ENCODE measurements around the gene STK32B. TPM values are rescaled to one million over a fixed set of nuclear protein-coding genes. Genes with fewer than 3 reads are reported as not detected.

The STK32B gene
- total RNA-seq, 1 donor from 2014 or later = 3.5 TPM

- Mint-ChIP-seq H3K4me1 (no peaks in the 10 kb centered on the region), H3K27ac (ENCODE audit: unreplicated experiment) (no peak overlapping the region), H3K4me3 (no peak overlapping the region), H3K36me3 (ENCODE audit: low read depth) (no peaks in the 10 kb centered on the region), H3K9me3 (no peaks in the 10 kb centered on the region), H3K27me3 (ENCODE audit: low read depth) (peaks cover 30% of the 10 kb centered on the region)
- DNase-seq (ENCODE audit: low read depth, low spot score) = no peak
- TF ChIP-seq CTCF (conservative IDR thresholded peaks at IDR 0.05) = no peak
Measured at GRCh38 chr4:5355846-5356245, 304.6 kb downstream of the STK32B start.

- H3K27me3 Mint-ChIP-seq (ENCODE audit: low read depth) = peaks cover 25% of the 10 kb centered on the region
- no peak overlapping the region for H3K27ac Mint-ChIP-seq (ENCODE audit: unreplicated experiment)
- H3K4me1 Mint-ChIP-seq = no peaks in the 10 kb centered on the region
- TF ChIP-seq CTCF (conservative IDR thresholded peaks at IDR 0.05) = no peak
- H3K36me3 Mint-ChIP-seq (ENCODE audit: low read depth) = no peaks in the 10 kb centered on the region
- H3K9me3 Mint-ChIP-seq = no peaks in the 10 kb centered on the region
- DNase-seq (ENCODE audit: low read depth, low spot score) = no peak
- H3K4me3 Mint-ChIP-seq = no peak overlapping the region
Measured at GRCh38 chr4:5357870-5358269, 306.6 kb downstream of the STK32B start.

- H3K27ac Mint-ChIP-seq (ENCODE audit: unreplicated experiment) = no peak overlapping the region
- no peak for TF ChIP-seq CTCF (conservative IDR thresholded peaks at IDR 0.05)
- peaks cover 19% of the 10 kb centered on the region for H3K4me1 Mint-ChIP-seq
- H3K36me3 Mint-ChIP-seq (ENCODE audit: low read depth) = no peaks in the 10 kb centered on the region
- no peak overlapping the region for H3K4me3 Mint-ChIP-seq
- H3K9me3 Mint-ChIP-seq = no peaks in the 10 kb centered on the region
- peaks cover 25% of the 10 kb centered on the region for H3K27me3 Mint-ChIP-seq (ENCODE audit: low read depth)
- peak; percentile 20 for DNase-seq (ENCODE audit: low read depth, low spot score)
Measured at GRCh38 chr4:5361968-5362367, 310.7 kb downstream of the STK32B start.

- TF ChIP-seq CTCF (conservative IDR thresholded peaks at IDR 0.05) = no peak
- peaks cover 10% of the 10 kb centered on the region for H3K27me3 Mint-ChIP-seq (ENCODE audit: low read depth)
- no peak for DNase-seq (ENCODE audit: low read depth, low spot score)
Measured at GRCh38 chr4:5364406-5364805, 313.1 kb downstream of the STK32B start.

GRCh38 chr4:5365071-5366008 is 314.1 kb downstream of the STK32B start:
- Mint-ChIP-seq H3K4me3 (no peak overlapping the region), H3K4me1 (peaks cover 22% of the 10 kb centered on the region)
- DNase-seq (ENCODE audit: low read depth, low spot score) = no peak

More at GRCh38 chr4:5364406-5364805, 313.1 kb downstream of the STK32B start:
- no peaks in the 10 kb centered on the region for H3K9me3 Mint-ChIP-seq
- no peaks in the 10 kb centered on the region for H3K36me3 Mint-ChIP-seq (ENCODE audit: low read depth)
- no peak overlapping the region for H3K4me3 Mint-ChIP-seq
- no peak overlapping the region for H3K27ac Mint-ChIP-seq (ENCODE audit: unreplicated experiment)
- H3K4me1 Mint-ChIP-seq = peaks cover 22% of the 10 kb centered on the region

More at GRCh38 chr4:5365071-5366008, 314.1 kb downstream of the STK32B start:
- Mint-ChIP-seq H3K27me3 (ENCODE audit: low read depth) (peaks cover 2% of the 10 kb centered on the region), H3K9me3 (no peaks in the 10 kb centered on the region), H3K36me3 (ENCODE audit: low read depth) (no peaks in the 10 kb centered on the region), H3K27ac (ENCODE audit: unreplicated experiment) (no peak overlapping the region)
- TF ChIP-seq CTCF (conservative IDR thresholded peaks at IDR 0.05) = no peak

Data from neural crest cell (in vitro differentiated cells).